Caco-2 (cell line): ENCODE measurements around the gene RFX1. TPM values are rescaled to one million over a fixed set of nuclear protein-coding genes. Genes with fewer than 3 reads are reported as not detected.

Source experiments
- BruUV-seq: library from RNA; stranded (reverse); fragments of 400-500 nt; replicated peaks from 2 replicates; lab custom pipeline; 2021; lab: Mats Ljungman, UMichigan
- CTCF ChIA-PET: fragments of 300-600 bp; sonication (Branson Sonifier 250); formaldehyde crosslinking; loops from one replicate; lab custom pipeline; 2022; ENCODE audit warnings: antibody characterized with exemption; lab: Charles Lee
- POLR2A ChIA-PET: fragments of 300-600 bp; sonication (Branson Sonifier 250); formaldehyde crosslinking; loops from one replicate; lab custom pipeline; 2022; ENCODE audit warnings: antibody characterized with exemption; lab: Charles Lee
- DNase-seq, 2 experiments: peaks; one replicate each; pipeline versions ENCODE4 v3.0.0 to v3.0.0-alpha.2; 2020 to 2022
- H3K27me3 ChIP-seq: replicated peaks from 2 replicates; pipeline ENCODE4 v1.6.0; 2011; ENCODE audit warnings: low read length; ENCODE audit not compliant: control insufficient read depth, insufficient read depth
- H3K36me3 ChIP-seq: 2 replicates; pipeline ENCODE4 v1.5.1; 2011; ENCODE audit warnings: low read length; ENCODE audit not compliant: control insufficient read depth, insufficient read depth
- H3K4me1 ChIP-seq: fragments of 250-450 bp; sonication (Bioruptor Pico); 2 replicates; pipeline ENCODE4 v1.5.1; 2020; ENCODE audit warnings: mild to moderate bottlenecking
- H3K4me3 ChIP-seq: 2 replicates; pipeline ENCODE4 v1.5.1; 2011; ENCODE audit warnings: low read depth, mild to moderate bottlenecking, control low read depth, low read length
- H3K9me3 ChIP-seq: fragments of 250-450 bp; sonication (Bioruptor Pico); 2 replicates; pipeline ENCODE4 v1.5.1; 2020; ENCODE audit warnings: mild to moderate bottlenecking, moderate library complexity
- H3K27ac Mint-ChIP-seq: one replicate; pipeline ENCODE4 v1.8.0; 2022; ENCODE audit warnings: mixed read lengths; ENCODE audit not compliant: unreplicated experiment
- H3K27me3 Mint-ChIP-seq: one replicate; pipeline ENCODE4 v1.8.0; 2022; ENCODE audit warnings: mixed read lengths; ENCODE audit not compliant: insufficient read depth, unreplicated experiment
- H3K36me3 Mint-ChIP-seq: one replicate; pipeline ENCODE4 v1.8.0; 2022; ENCODE audit warnings: mild to moderate bottlenecking, mixed read lengths; ENCODE audit not compliant: insufficient read depth, unreplicated experiment
- H3K4me1 Mint-ChIP-seq: one replicate; pipeline ENCODE4 v1.8.0; 2022; ENCODE audit warnings: low read depth, mixed read lengths; ENCODE audit not compliant: unreplicated experiment
- H3K4me3 Mint-ChIP-seq: one replicate; pipeline ENCODE4 v1.8.0; 2022; ENCODE audit warnings: mild to moderate bottlenecking, moderate library complexity, mixed read lengths; ENCODE audit not compliant: unreplicated experiment
- H3K9me3 Mint-ChIP-seq: one replicate; pipeline ENCODE4 v1.8.0; 2022; ENCODE audit warnings: mixed read lengths; ENCODE audit not compliant: unreplicated experiment
- CTCF ChIP-seq, 2 experiments: fragments of 200-600 bp in 1 of 2; IDR thresholded peaks; 1 replicate in 1 of 2; 2 replicates in 1 of 2; pipeline versions ENCODE4 v1.5.1 to v1.8.0; 2011 to 2022; ENCODE audit warnings: antibody characterized with exemption in 1 of 2, control low read depth in 1 of 2, inconsistent platforms in 1 of 2, low read depth in 1 of 2, low read length in 1 of 2, mild to moderate bottlenecking in 1 of 2, moderate library complexity in 1 of 2; ENCODE audit not compliant: insufficient read depth in 1 of 2, severe bottlenecking in 1 of 2, unreplicated experiment in 1 of 2
- intact Hi-C: fragments of 100-400 bp; cut with micrococcal nuclease; formaldehyde crosslinking; loops from one replicate; pipeline ENCODE4 v1.10.0; 2022; ENCODE audit not compliant: unreplicated experiment
- total RNA-seq: library from RNA; stranded (reverse); gene quantifications from 2 replicates; pipeline ENCODE4 v1.2.3, GENCODE V29; 2022

Gene RFX1
- total RNA-seq, 1 experiment from 2014 or later = 11.5 TPM

- no TSS peak for BruUV-seq
- intact Hi-C loops = no loop called here
- H3K36me3 Mint-ChIP-seq = peaks cover 47% of the 10 kb centered on the region
- ChIA-PET CTCF (interaction anchor here (0.6 kb wide), 3 partner anchors 28 to 386 kb away, joined by 3 to 4 read pairs (median 3); no protein-coding TSS in a partner anchor), POLR2A (interaction anchor here (0.5 kb wide), 1 partner anchor 27 kb away, joined by 3 read pairs; no protein-coding TSS in a partner anchor)
- Histone ChIP-seq H3K9me3 (no peaks in the 10 kb centered on the region), H3K4me3 (no peak overlapping the region), H3K36me3 (peaks cover 5% of the 10 kb centered on the region), H3K27me3 (no peaks in the 10 kb centered on the region), H3K4me1 (no peaks in the 10 kb centered on the region)
- H3K27ac Mint-ChIP-seq = no peak overlapping the region
- peak in 1 of 2 experiments; percentile 27 for TF ChIP-seq CTCF (IDR thresholded peaks at IDR 0.05; ENCODE audit: insufficient read depth in 1 of 2, low read depth in 1 of 2, low read length in 1 of 2, severe bottlenecking in 1 of 2, unreplicated experiment in 1 of 2)
- no peak overlapping the region for H3K4me3 Mint-ChIP-seq
- H3K27me3 Mint-ChIP-seq = no peaks in the 10 kb centered on the region
- no peaks in the 10 kb centered on the region for H3K9me3 Mint-ChIP-seq
- no peaks in the 10 kb centered on the region for H3K4me1 Mint-ChIP-seq
- peak in 1 of 2 experiments; percentile 36 for DNase-seq
Measured at GRCh38 chr19:13959962-13960862, 45.9 kb downstream of the RFX1 start.

- BruUV-seq = no TSS peak
- H3K4me3 Mint-ChIP-seq = no peak overlapping the region
- ChIA-PET CTCF (interaction anchor here (0.6 to 0.7 kb wide), 4 partner anchors 27 to 387 kb away, joined by 3 to 4 read pairs (median 3); no protein-coding TSS in a partner anchor), POLR2A (no interaction called here)
- intact Hi-C loops = no loop called here
- H3K36me3 ChIP-seq = peaks cover 5% of the 10 kb centered on the region
- no peaks in the 10 kb centered on the region for H3K4me1 Mint-ChIP-seq
- H3K27me3 Mint-ChIP-seq = no peaks in the 10 kb centered on the region
- H3K27ac Mint-ChIP-seq = no peak overlapping the region
- no peaks in the 10 kb centered on the region for H3K9me3 Mint-ChIP-seq
- no peaks in the 10 kb centered on the region for H3K4me1 ChIP-seq
- no peak overlapping the region for H3K4me3 ChIP-seq
- no peaks in the 10 kb centered on the region for H3K27me3 ChIP-seq
- TF ChIP-seq CTCF (IDR thresholded peaks at IDR 0.05; ENCODE audit: insufficient read depth in 1 of 2, low read depth in 1 of 2, low read length in 1 of 2, severe bottlenecking in 1 of 2, unreplicated experiment in 1 of 2) = no peak
- H3K36me3 Mint-ChIP-seq = peaks cover 47% of the 10 kb centered on the region
- H3K9me3 ChIP-seq = no peaks in the 10 kb centered on the region
- no peak for DNase-seq
Measured at GRCh38 chr19:13959141-13959961, 46.8 kb downstream of the RFX1 start.

- Mint-ChIP-seq H3K4me1 (no peaks in the 10 kb centered on the region), H3K9me3 (no peaks in the 10 kb centered on the region), H3K36me3 (peaks cover 42% of the 10 kb centered on the region), H3K27me3 (no peaks in the 10 kb centered on the region), H3K27ac (no peak overlapping the region), H3K4me3 (no peak overlapping the region)
- peaks cover 5% of the 10 kb centered on the region for H3K36me3 ChIP-seq
- BruUV-seq = no TSS peak
- no peaks in the 10 kb centered on the region for H3K9me3 ChIP-seq
- intact Hi-C loops = no loop called here
- 0 out of 2 replicates have a peak, but pooled peaks cover 4% of the 10 kb centered on the region for H3K4me1 ChIP-seq
- no peaks in the 10 kb centered on the region for H3K27me3 ChIP-seq
- no peak for DNase-seq
- no peak overlapping the region for H3K4me3 ChIP-seq
- ChIA-PET CTCF (no interaction called here), POLR2A (no interaction called here)
- TF ChIP-seq CTCF (IDR thresholded peaks at IDR 0.05; ENCODE audit: insufficient read depth in 1 of 2, low read depth in 1 of 2, low read length in 1 of 2, severe bottlenecking in 1 of 2, unreplicated experiment in 1 of 2) = no peak
Measured at GRCh38 chr19:13958043-13958442, 48.1 kb downstream of the RFX1 start.
